Loucy (cell line): ENCODE measurements around the gene GNA12.
"Not testable (repeated sequence)": the region's sequence is repeated elsewhere in the genome, so short reads cannot be mapped to it uniquely, and the experiment has no call there.

ENCODE experiments used
- H2AFZ ChIP-seq: fragments of 200-600 bp; sonication (generic); 2 replicates; pipeline ENCODE4 v1.6.0; 2016; ENCODE audit warnings: antibody characterized with exemption, mild to moderate bottlenecking, low read length, moderate library complexity
- H3F3A ChIP-seq: fragments of 200-600 bp; 2 replicates; pipeline ENCODE4 v1.6.0; 2016; ENCODE audit warnings: antibody characterized with exemption, low read depth, mild to moderate bottlenecking
- H3K27me3 ChIP-seq: fragments of 200-600 bp; sonication (generic); 2 replicates; pipeline ENCODE4 v1.6.1; 2014; ENCODE audit warnings: low read length, mild to moderate bottlenecking; ENCODE audit not compliant: insufficient read depth, poor library complexity, severe bottlenecking
- H3K36me3 ChIP-seq: fragments of 200-600 bp; sonication (generic); 2 replicates; pipeline ENCODE4 v1.6.1; 2016; ENCODE audit warnings: low read length; ENCODE audit not compliant: insufficient read depth
- H3K4me1 ChIP-seq: fragments of 200-600 bp; sonication (generic); 2 replicates; pipeline ENCODE4 v1.5.1; 2014; ENCODE audit warnings: low read length, mild to moderate bottlenecking; ENCODE audit not compliant: insufficient read depth, poor library complexity, severe bottlenecking
- H3K4me2 ChIP-seq: fragments of 200-600 bp; sonication (generic); 2 replicates; pipeline ENCODE4 v1.6.0; 2014; ENCODE audit warnings: antibody characterized with exemption, low read length, low read depth, mild to moderate bottlenecking; ENCODE audit not compliant: poor library complexity, severe bottlenecking
- H3K4me3 ChIP-seq: fragments of 200-600 bp; sonication (generic); 2 replicates; pipeline ENCODE4 v1.5.1; 2014; ENCODE audit warnings: low read length, mild to moderate bottlenecking, mixed read lengths; ENCODE audit not compliant: poor library complexity, severe bottlenecking
- H3K79me2 ChIP-seq: fragments of 200-600 bp; sonication (generic); 2 replicates; pipeline ENCODE4 v1.6.1; 2014; ENCODE audit warnings: low read length; ENCODE audit not compliant: insufficient read depth
- H3K9ac ChIP-seq: fragments of 200-600 bp; sonication (generic); 2 replicates; pipeline ENCODE4 v1.6.0; 2014; ENCODE audit warnings: mild to moderate bottlenecking, low read depth, low read length, moderate library complexity; ENCODE audit not compliant: poor library complexity, severe bottlenecking
- H3K9me2 ChIP-seq: fragments of 200-600 bp; sonication (generic); replicated peaks from 2 replicates; pipeline ENCODE4 v1.6.1; 2016; ENCODE audit warnings: low read depth, low read length, mixed read lengths
- H3K9me3 ChIP-seq: fragments of 200-600 bp; sonication (generic); 2 replicates; pipeline ENCODE4 v1.6.1; 2014; ENCODE audit warnings: mild to moderate bottlenecking, antibody characterized with exemption, low read length, low read depth; ENCODE audit not compliant: insufficient read depth
- H4K20me1 ChIP-seq: fragments of 200-600 bp; sonication (generic); 2 replicates; pipeline ENCODE4 v1.6.0; 2014; ENCODE audit warnings: antibody characterized with exemption, low read length, mild to moderate bottlenecking; ENCODE audit not compliant: insufficient read depth, poor library complexity, severe bottlenecking
- EZH2phosphoT487 ChIP-seq: fragments of 200-600 bp; IDR thresholded peaks from 2 replicates; pipeline ENCODE4 v1.6.1; 2018; ENCODE audit warnings: antibody characterized with exemption, mild to moderate bottlenecking, moderate library complexity, borderline replicate concordance
- TF ChIP-seq, protein P1 (sequence below): fragments of 200-600 bp; sonication (generic); conservative IDR thresholded peaks from 2 replicates; pipeline ENCODE4 v1.5.1; 2014; ENCODE audit warnings: mild to moderate bottlenecking, antibody characterized with exemption, low read length

Gene GNA12

DNA sequence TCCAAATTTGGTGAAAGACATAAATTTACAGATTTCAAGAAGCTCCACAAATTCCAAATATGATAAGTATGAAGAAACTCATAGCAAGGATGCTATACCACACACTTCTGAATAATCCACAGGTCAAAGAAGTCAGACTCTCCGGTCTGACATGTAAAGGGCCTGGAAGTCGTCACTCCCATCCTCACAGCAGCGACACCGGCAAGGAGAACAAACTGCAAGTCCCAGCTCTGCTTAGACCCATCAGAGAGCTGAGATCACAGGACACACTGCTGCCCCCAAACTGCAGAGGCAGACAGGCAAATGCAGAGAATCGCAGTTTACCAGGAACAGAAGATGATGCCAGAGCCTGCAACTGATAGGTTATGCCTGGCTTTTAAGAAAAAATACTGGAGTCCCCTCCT, 94.1 kb downstream of the GNA12 start:
- no peaks in the 10 kb centered on the region for H3F3A ChIP-seq
- no peak overlapping the region for H3K4me2 ChIP-seq
- H3K4me3 ChIP-seq, result no peak overlapping the region
- no peaks in the 10 kb centered on the region for H3K9me2 ChIP-seq
- H2AFZ ChIP-seq, result no peak overlapping the region
- no peaks in the 10 kb centered on the region for H4K20me1 ChIP-seq
- peaks cover 3% of the 10 kb centered on the region; the same call in 1 of the 2 replicates for H3K36me3 ChIP-seq
- peaks cover 38% of the 10 kb centered on the region; the same call in 1 of the 2 replicates for H3K79me2 ChIP-seq
- H3K27me3 ChIP-seq, result no peaks in the 10 kb centered on the region
- peaks cover 25% of the 10 kb centered on the region for H3K4me1 ChIP-seq
- H3K9ac ChIP-seq, result no peak overlapping the region
- H3K9me3 ChIP-seq, result no peaks in the 10 kb centered on the region
- TF ChIP-seq EZH2phosphoT487, result no peak
- TF ChIP-seq, protein P1, sequence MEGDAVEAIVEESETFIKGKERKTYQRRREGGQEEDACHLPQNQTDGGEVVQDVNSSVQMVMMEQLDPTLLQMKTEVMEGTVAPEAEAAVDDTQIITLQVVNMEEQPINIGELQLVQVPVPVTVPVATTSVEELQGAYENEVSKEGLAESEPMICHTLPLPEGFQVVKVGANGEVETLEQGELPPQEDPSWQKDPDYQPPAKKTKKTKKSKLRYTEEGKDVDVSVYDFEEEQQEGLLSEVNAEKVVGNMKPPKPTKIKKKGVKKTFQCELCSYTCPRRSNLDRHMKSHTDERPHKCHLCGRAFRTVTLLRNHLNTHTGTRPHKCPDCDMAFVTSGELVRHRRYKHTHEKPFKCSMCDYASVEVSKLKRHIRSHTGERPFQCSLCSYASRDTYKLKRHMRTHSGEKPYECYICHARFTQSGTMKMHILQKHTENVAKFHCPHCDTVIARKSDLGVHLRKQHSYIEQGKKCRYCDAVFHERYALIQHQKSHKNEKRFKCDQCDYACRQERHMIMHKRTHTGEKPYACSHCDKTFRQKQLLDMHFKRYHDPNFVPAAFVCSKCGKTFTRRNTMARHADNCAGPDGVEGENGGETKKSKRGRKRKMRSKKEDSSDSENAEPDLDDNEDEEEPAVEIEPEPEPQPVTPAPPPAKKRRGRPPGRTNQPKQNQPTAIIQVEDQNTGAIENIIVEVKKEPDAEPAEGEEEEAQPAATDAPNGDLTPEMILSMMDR, result no peak

DNA sequence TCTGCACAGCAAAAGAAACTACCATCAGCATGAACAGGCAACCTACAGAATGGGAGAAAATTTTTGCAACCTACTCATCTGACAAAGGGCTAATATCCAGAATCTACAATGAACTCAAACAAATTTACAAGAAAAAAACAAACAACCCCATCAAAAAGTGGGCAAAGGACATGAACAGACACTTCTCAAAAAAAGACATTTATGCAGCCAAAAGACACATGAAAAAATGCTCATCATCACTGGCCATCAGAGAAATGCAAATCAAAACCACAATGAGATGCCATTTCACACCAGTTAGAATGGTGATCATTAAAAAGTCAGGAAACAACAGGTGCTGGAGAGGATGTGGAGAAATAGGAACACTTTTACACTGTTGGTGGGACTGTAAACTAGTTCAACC, 95.4 kb downstream of the GNA12 start:
- H2AFZ ChIP-seq, H3K36me3 ChIP-seq, H4K20me1 ChIP-seq, H3K4me3 ChIP-seq, H3K27me3 ChIP-seq, H3K4me2 ChIP-seq, H3K9me2 ChIP-seq, H3K9me3 ChIP-seq, H3K9ac ChIP-seq, H3F3A ChIP-seq: not testable (repeated sequence)
- Histone ChIP-seq H3K79me2 (peaks cover 31% of the 10 kb centered on the region; the same call in 1 of the 2 replicates), H3K4me1 (peaks cover 25% of the 10 kb centered on the region)

DNA sequence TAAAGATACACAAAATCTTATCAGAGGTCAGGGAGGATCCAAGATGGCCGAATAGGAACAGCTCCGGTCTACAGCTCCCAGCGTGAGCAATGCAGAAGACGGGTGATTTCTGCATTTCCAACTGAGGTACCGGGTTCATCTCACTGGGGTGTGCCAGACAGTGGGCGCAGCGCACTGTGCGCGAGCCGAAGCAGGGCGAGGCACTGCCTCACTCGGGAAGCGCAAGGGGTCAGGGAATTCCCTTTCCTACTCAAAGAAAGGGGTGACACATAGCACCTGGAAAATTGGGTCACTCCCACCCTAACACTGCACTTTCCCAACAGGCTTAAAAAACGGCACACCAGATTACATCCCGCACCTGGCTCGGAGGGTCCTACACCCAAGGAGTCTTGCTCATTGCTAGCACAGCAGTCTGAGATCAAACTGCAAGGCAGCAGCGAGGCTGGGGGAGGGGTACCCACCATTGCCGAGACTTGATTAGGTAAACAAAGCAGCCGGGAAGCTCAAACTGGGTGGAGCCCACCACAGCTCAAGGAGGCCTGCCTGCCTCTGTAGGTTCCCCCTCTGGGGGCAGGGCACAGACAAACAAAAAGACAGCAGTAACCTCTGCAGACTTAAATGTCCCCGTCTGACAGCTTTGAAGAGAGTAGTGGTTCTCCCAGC, 100.5 kb downstream of the GNA12 start:
- not testable (repeated sequence) for H3K9me2 ChIP-seq, H3K27me3 ChIP-seq, H3F3A ChIP-seq, H4K20me1 ChIP-seq, H3K9me3 ChIP-seq, H3K4me3 ChIP-seq, H3K4me1 ChIP-seq, H3K9ac ChIP-seq, H2AFZ ChIP-seq, H3K4me2 ChIP-seq
- Histone ChIP-seq H3K79me2 (peaks cover 48% of the 10 kb centered on the region), H3K36me3 (peaks cover 36% of the 10 kb centered on the region; the same call in 1 of the 2 replicates)

DNA sequence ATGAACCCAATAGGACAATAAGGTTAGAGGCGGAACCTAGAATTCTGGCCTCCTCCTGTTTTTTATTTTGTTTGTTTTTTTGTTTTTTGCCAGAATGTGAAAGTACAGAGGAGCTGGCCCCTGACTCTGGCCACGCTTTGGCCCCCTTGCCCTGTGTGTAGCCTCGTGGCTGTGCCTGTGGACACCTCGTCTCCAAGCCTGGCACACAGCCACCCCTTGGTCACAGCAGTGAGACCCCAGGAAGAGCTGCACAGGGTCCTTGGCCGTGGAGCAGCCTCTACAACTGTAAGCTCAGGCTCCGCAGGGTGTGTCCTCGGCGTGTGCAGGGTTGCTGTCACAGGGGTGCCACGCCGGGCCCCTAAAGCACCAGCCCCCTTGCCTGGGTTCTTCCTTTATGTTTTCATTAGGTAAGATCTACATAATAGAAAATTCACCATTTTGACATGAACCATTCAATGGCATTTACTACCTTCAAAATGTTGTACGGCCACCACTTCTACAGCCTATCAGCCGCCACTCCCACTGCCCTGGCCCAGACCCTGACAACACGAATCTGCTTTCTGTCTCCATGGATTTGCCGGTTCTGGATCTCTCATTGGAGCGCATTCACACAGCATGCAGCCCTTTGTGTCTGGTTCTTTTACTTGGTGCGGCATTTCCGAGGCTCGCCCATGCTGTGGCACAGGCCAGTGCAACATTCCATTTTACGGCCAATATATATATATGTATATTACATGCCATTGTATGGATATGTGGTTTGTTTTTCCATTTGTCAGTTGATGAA, 105.2 kb downstream of the GNA12 start:
- peaks cover 36% of the 10 kb centered on the region; the same call in 1 of the 2 replicates for H3K36me3 ChIP-seq
- no peaks in the 10 kb centered on the region for H3K9me2 ChIP-seq
- H4K20me1 ChIP-seq, result no peaks in the 10 kb centered on the region
- H2AFZ ChIP-seq, result no peak overlapping the region
- TF ChIP-seq, protein P1, result no peak
- TF ChIP-seq EZH2phosphoT487, result no peak
- H3K4me1 ChIP-seq, result peaks cover 50% of the 10 kb centered on the region
- peak overlapping the region; percentile 78 for H3K9ac ChIP-seq
- H3K27me3 ChIP-seq, result no peaks in the 10 kb centered on the region
- peaks cover 9% of the 10 kb centered on the region for H3F3A ChIP-seq
- H3K4me3 ChIP-seq, result no peak overlapping the region
- H3K4me2 ChIP-seq, result no peak overlapping the region
- peaks cover 82% of the 10 kb centered on the region for H3K79me2 ChIP-seq
- H3K9me3 ChIP-seq, result no peaks in the 10 kb centered on the region
